GM19239 (cell line): ENCODE results near the gene TMEM213.
"Not testable (repeated sequence)": the region's sequence is repeated elsewhere in the genome, so short reads cannot be mapped to it uniquely, and the experiment has no call there.

Source experiments
- DNase-seq: peaks from one replicate; pipeline ENCODE4 v3.0.0; 2011; ENCODE audit warnings: low spot score; ENCODE audit not compliant: insufficient read length
- FAIRE-seq: peaks from 2 replicates; lab custom pipeline; 2011; peaks lifted over from hg19 to GRCh38; lab: Jason Lieb, UNC

Gene TMEM213

GRCh38 chr7:138796038-138796615 lies 1.7 kb upstream of the TMEM213 start:
- FAIRE-seq (no peak), DNase-seq (no peak)

- DNase-seq, result not testable (repeated sequence)
Measured at GRCh38 chr7:138797046-138797445, 748 bp upstream of the TMEM213 start.

GRCh38 chr7:138798836-138799235 lies 1.0 kb downstream of the TMEM213 start:
- DNase-seq (no peak), FAIRE-seq (no peak)

More at GRCh38 chr7:138797046-138797445, 748 bp upstream of the TMEM213 start:
- not testable (repeated sequence) for FAIRE-seq

GRCh38 chr7:138799336-138800000 lies 1.7 kb downstream of the TMEM213 start:
- DNase-seq (no peak), FAIRE-seq (no peak)

- FAIRE-seq (no peak), DNase-seq (no peak)
Measured at GRCh38 chr7:138801256-138801655, 3.5 kb downstream of the TMEM213 start.

- FAIRE-seq, result no peak
- no peak for DNase-seq
Measured at GRCh38 chr7:138802706-138803105, 4.9 kb downstream of the TMEM213 start.

- DNase-seq (no peak), FAIRE-seq (no peak)
Measured at GRCh38 chr7:138804618-138805017, 6.8 kb downstream of the TMEM213 start.

- FAIRE-seq (no peak), DNase-seq (no peak)
Measured at GRCh38 chr7:138809346-138809745, 11.6 kb downstream of the TMEM213 start.

GRCh38 chr7:138811327-138811726 lies 13.5 kb downstream of the TMEM213 start:
- FAIRE-seq, DNase-seq: not testable (repeated sequence)

GRCh38 chr7:138813945-138814344 lies 16.2 kb downstream of the TMEM213 start:
- FAIRE-seq, result no peak

GRCh38 chr7:138814816-138815332 lies 17.1 kb downstream of the TMEM213 start:
- DNase-seq, result no peak
- no peak for FAIRE-seq

More at GRCh38 chr7:138813945-138814344, 16.2 kb downstream of the TMEM213 start:
- DNase-seq, result no peak

- FAIRE-seq (no peak), DNase-seq (no peak)
Measured at GRCh38 chr7:138816650-138817049, 18.9 kb downstream of the TMEM213 start.

- no peak for FAIRE-seq
- DNase-seq, result no peak
Measured at GRCh38 chr7:138819625-138820024, 21.8 kb downstream of the TMEM213 start.

GRCh38 chr7:138821912-138822311 lies 24.1 kb downstream of the TMEM213 start:
- no peak for FAIRE-seq
- no peak for DNase-seq

- DNase-seq (no peak), FAIRE-seq (no peak)
Measured at GRCh38 chr7:138822867-138823535, 25.2 kb downstream of the TMEM213 start.

- DNase-seq, result no peak
- no peak for FAIRE-seq
Measured at GRCh38 chr7:138825049-138825721, 27.4 kb downstream of the TMEM213 start.

GRCh38 chr7:138828302-138828701 lies 30.5 kb downstream of the TMEM213 start:
- FAIRE-seq, result no peak
- DNase-seq, result no peak

- no peak for DNase-seq
- no peak for FAIRE-seq
Measured at GRCh38 chr7:138829335-138829734, 31.5 kb downstream of the TMEM213 start.

GRCh38 chr7:138832966-138833365 lies 35.2 kb downstream of the TMEM213 start:
- FAIRE-seq (no peak), DNase-seq (no peak)

- FAIRE-seq (no peak), DNase-seq (no peak)
Measured at GRCh38 chr7:138833596-138833995, 35.8 kb downstream of the TMEM213 start.

GRCh38 chr7:138834583-138834982 lies 36.8 kb downstream of the TMEM213 start:
- FAIRE-seq (no peak), DNase-seq (no peak)
